Testis (tissue), 3 donors: Measurements from ENCODE around the gene ARHGAP25. TPM values are rescaled to one million over a fixed set of nuclear protein-coding genes. Genes with fewer than 3 reads are reported as not detected.

Source experiments
- DNase-seq: peaks from one replicate; pipeline ENCODE4 v3.0.0-alpha.2; 2019
- H3K27ac ChIP-seq, 2 donors: fragments of 200-600 bp; sonication (generic); one replicate each; pipeline ENCODE4 v1.5.1; 2019
- H3K27me3 ChIP-seq: fragments of 200-600 bp; sonication (generic); one replicate; pipeline ENCODE4 v1.5.1; 2019
- H3K36me3 ChIP-seq: fragments of 200-600 bp; sonication (generic); one replicate; pipeline ENCODE4 v1.5.1; 2017; ENCODE audit warnings: low read depth; ENCODE audit errors: missing control alignments
- H3K4me1 ChIP-seq: fragments of 200-600 bp; sonication (generic); one replicate; pipeline ENCODE4 v1.5.1; 2019
- H3K4me3 ChIP-seq, 2 donors: fragments of 200-600 bp; sonication (generic); one replicate each; pipeline ENCODE4 v1.5.1; 2017 to 2019
- H3K9me3 ChIP-seq: fragments of 200-600 bp; sonication (generic); one replicate; pipeline ENCODE4 v1.5.1; 2017
- CTCF ChIP-seq, 3 experiments: fragments of 450-650 bp in 2 of 3; fragments of 200-600 bp in 1 of 3; sonication (generic) in 1 of 3; IDR thresholded peaks; one replicate each; pipeline ENCODE4 v1.5.1; 2016 to 2019; ENCODE audit warnings: antibody characterized with exemption in 3 of 3, mild to moderate bottlenecking in 2 of 3, moderate library complexity in 1 of 3
- POLR2A ChIP-seq: fragments of 450-650 bp; IDR thresholded peaks from one replicate; pipeline ENCODE4 v1.6.1; 2017; ENCODE audit warnings: antibody characterized with exemption, mild to moderate bottlenecking, moderate library complexity
- WGBS, 2 donors: methylation state at CpG; one replicate each; pipeline ENCODE4 v1.1.5; 2018; 5-methylcytosine and 5-hydroxymethylcytosine counted together
- intact Hi-C: fragments of 100-400 bp; cut with DNase I; formaldehyde crosslinking; loops from one replicate; pipeline ENCODE4 v1.15.1; 2023; ENCODE audit warnings: low total_unique reads
- polyA plus RNA-seq: library from polyadenylated mRNA; stranded (reverse); fragments of 350-450 nt; fragmentation: Illumina TruSeq; extraction: RNeasy Lipid Tissue Mini Kit (QIAGEN cat#74804); gene quantifications from one replicate; pipeline ENCODE4 v1.2.3, GENCODE V29; 2014; ENCODE audit warnings: low read depth, low replicate concordance; ENCODE audit not compliant: insufficient read depth
- total RNA-seq, 2 donors: library from RNA; depleted of rRNA; stranded (reverse); fragments of >200 nt; gene quantifications; one replicate each; pipeline ENCODE4 v1.2.3, GENCODE V29; 2016

The ARHGAP25 gene
- total and polyA plus RNA-seq, 3 donors from 2014 or later, result 6.2 to 8.2 (median 6.7) TPM

- Histone ChIP-seq H3K9me3 (no peaks in the 10 kb centered on the region), H3K27ac (no peak overlapping the region), H3K27me3 (no peaks in the 10 kb centered on the region), H3K4me1 (no peaks in the 10 kb centered on the region), H3K4me3 (no peak overlapping the region), H3K36me3 (no peaks in the 10 kb centered on the region)
- intact Hi-C loops, result loop anchor here (10.0 kb wide), 1 partner anchor 172 kb away; no protein-coding TSS in a partner anchor
- DNase-seq, result no peak
- WGBS, 2 donors, result 90 to 95% methylated on average over 1 of the region's 1 CpG
- TF ChIP-seq POLR2A (no peak), CTCF (IDR thresholded peaks at IDR 0.05) (no peak)
These were observed 8.2 kb downstream of the ARHGAP25 start for GRCh38 chr2:68742626-68743415.

- Histone ChIP-seq H3K4me1 (no peaks in the 10 kb centered on the region), H3K4me3 (no peak overlapping the region), H3K36me3 (no peaks in the 10 kb centered on the region), H3K27ac (no peak overlapping the region), H3K9me3 (no peaks in the 10 kb centered on the region), H3K27me3 (no peaks in the 10 kb centered on the region)
- WGBS, 2 donors, result 83 to 94% methylated on average over 3 of the region's 3 CpGs
- intact Hi-C loops, result loop anchor here (10.0 kb wide), 1 partner anchor 171 kb away; no protein-coding TSS in a partner anchor
- no peak for DNase-seq
- TF ChIP-seq POLR2A (no peak), CTCF (IDR thresholded peaks at IDR 0.05) (no peak)
These were observed 8.9 kb downstream of the ARHGAP25 start for GRCh38 chr2:68743531-68743930.

GRCh38 chr2:68744366-68744912 is 9.8 kb downstream of the ARHGAP25 start:
- intact Hi-C loops, result loop anchor here (10.0 kb wide), 1 partner anchor 170 kb away; no protein-coding TSS in a partner anchor
- Histone ChIP-seq H3K27ac (no peak overlapping the region), H3K4me1 (no peaks in the 10 kb centered on the region), H3K27me3 (no peaks in the 10 kb centered on the region), H3K4me3 (no peak overlapping the region), H3K36me3 (no peaks in the 10 kb centered on the region), H3K9me3 (no peaks in the 10 kb centered on the region)
- WGBS, 2 donors, result 77 to 91% methylated on average over 4 of the region's 4 CpGs
- DNase-seq, result no peak
- TF ChIP-seq CTCF (IDR thresholded peaks at IDR 0.05) (no peak), POLR2A (no peak)

GRCh38 chr2:68745006-68745405 is 10.4 kb downstream of the ARHGAP25 start:
- H3K27ac ChIP-seq, result no peak overlapping the region
- intact Hi-C loops, result loop anchor here (10.0 kb wide), 1 partner anchor 170 kb away; no protein-coding TSS in a partner anchor
- no peaks in the 10 kb centered on the region for H3K4me1 ChIP-seq
- no peak for DNase-seq
- H3K4me3 ChIP-seq, result no peak overlapping the region
- no peak for TF ChIP-seq CTCF (IDR thresholded peaks at IDR 0.05)
- 84 to 91% methylated on average over 2 of the region's 2 CpGs for WGBS, 2 donors
- no peaks in the 10 kb centered on the region for H3K9me3 ChIP-seq
- no peaks in the 10 kb centered on the region for H3K27me3 ChIP-seq
- H3K36me3 ChIP-seq, result no peaks in the 10 kb centered on the region
